ENCODE measurements around the gene GDF15. TPM values are rescaled to one million over a fixed set of nuclear protein-coding genes. Genes with fewer than 3 reads are reported as not detected.
"Not testable (repeated sequence)": the region's sequence is repeated elsewhere in the genome, so short reads cannot be mapped to it uniquely, and the experiment has no call there.

GDF15 gene
- total RNA-seq, 6 experiments from 2014 or later = 0.88 to 160 (median 57.5) TPM

DNA sequence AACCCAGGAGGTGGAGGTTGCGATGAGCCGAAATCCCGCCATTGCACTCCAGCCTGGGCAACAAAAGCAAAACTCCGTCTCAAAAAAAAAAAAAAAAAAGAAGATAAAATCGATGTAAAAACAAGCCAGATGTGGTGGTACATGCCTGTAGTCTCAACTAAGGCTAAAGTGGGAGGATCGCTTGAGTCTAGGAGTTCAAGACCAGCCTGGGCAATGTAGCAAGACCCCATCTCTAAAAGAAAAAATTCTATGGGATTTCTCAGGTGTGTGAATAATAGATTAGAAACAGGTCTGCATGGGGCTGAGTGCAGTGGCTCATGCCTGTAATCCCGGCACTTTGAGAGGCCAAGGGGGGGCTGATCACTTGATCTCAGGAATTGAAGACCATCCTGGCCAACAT is 34.4 kb upstream of the GDF15 start:
- intact Hi-C loops (cut with DNase I) = loop anchor here in 1 of 2 donors (5.0 kb wide), 1 partner anchor 61 kb away; no protein-coding TSS in a partner anchor

GRCh38 chr19:18353378-18354005 is 32.5 kb upstream of the GDF15 start:
- WGBS (ENCODE audit: insufficient coverage, low coverage, low lambda C conversion rate, missing lambda C conversion rate) = 88% methylated on average over 7 of the region's 8 CpGs
- peaks cover 0 to 40% (median 12%) of the 10 kb centered on the region in 4 donors for H3K36me3 ChIP-seq
- no peak overlapping the region for H3K4me3 ChIP-seq
- ATAC-seq (no peak), DNase-seq (no peak)
- TF ChIP-seq POLR2A (IDR thresholded peaks at IDR 0.05) (no peak), CTCF (IDR thresholded peaks at IDR 0.05) (no peak)
- H3K27ac ChIP-seq = no peak overlapping the region
- H3K9me3 ChIP-seq = no peaks in the 10 kb centered on the region
- peaks cover 0 to 18% (median 5%) of the 10 kb centered on the region in 4 donors for H3K4me1 ChIP-seq
- no peaks in the 10 kb centered on the region for H3K27me3 ChIP-seq
- intact Hi-C loops (cut with DNase I) = loop anchor here in 1 of 2 donors (5.0 kb wide), 1 partner anchor 59 kb away; no protein-coding TSS in a partner anchor

More for the DNA sequence above, 34.4 kb upstream of the GDF15 start:
- Histone ChIP-seq H3K27ac (no peak overlapping the region), H3K4me3 (no peak overlapping the region), H3K27me3 (no peaks in the 10 kb centered on the region), H3K9me3 (no peaks in the 10 kb centered on the region), H3K4me1 (peaks cover 0 to 3% (median 0%) of the 10 kb centered on the region in 4 donors), H3K36me3 (peaks cover 0 to 25% (median 7%) of the 10 kb centered on the region in 4 donors)
- TF ChIP-seq POLR2A (IDR thresholded peaks at IDR 0.05) = no peak
- TF ChIP-seq CTCF (IDR thresholded peaks at IDR 0.05) = no peak
- ATAC-seq (no peak), DNase-seq (no peak)
- WGBS (ENCODE audit: insufficient coverage, low coverage, low lambda C conversion rate, missing lambda C conversion rate) = 90% methylated on average over 6 of the region's 7 CpGs

DNA sequence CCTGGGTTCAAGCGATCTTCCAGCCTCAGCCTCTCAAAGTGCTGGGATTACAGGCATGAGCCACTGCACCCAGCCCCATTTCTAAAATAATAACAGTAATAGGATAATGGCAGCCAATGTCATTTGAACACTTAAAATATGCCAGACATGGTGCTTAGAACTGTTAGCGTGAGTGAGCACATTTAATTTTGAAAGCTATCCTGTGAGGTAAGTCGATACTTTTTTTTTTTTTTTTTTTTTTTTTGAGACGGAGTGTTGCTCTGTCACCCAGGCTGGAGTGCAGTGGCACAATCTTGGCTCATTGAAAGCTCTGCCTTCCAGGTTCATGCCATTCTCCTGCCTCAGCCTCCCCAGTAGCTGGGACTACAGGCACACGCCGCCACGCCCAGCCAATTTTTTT is 31.2 kb upstream of the GDF15 start:
- WGBS (ENCODE audit: insufficient coverage, low coverage, low lambda C conversion rate, missing lambda C conversion rate) = 95% methylated on average over 3 of the region's 7 CpGs
- not testable (repeated sequence) for DNase-seq, H3K27ac ChIP-seq, ATAC-seq, H3K4me3 ChIP-seq, H3K27me3 ChIP-seq, H3K9me3 ChIP-seq
- peaks cover 0 to 47% (median 16%) of the 10 kb centered on the region in 4 donors for H3K36me3 ChIP-seq
- intact Hi-C loops (cut with DNase I) = loop anchor here in 1 of 2 donors (5.0 kb wide), 1 partner anchor 58 kb away; no protein-coding TSS in a partner anchor
- peaks cover 0 to 18% (median 5%) of the 10 kb centered on the region in 4 donors for H3K4me1 ChIP-seq

DNA sequence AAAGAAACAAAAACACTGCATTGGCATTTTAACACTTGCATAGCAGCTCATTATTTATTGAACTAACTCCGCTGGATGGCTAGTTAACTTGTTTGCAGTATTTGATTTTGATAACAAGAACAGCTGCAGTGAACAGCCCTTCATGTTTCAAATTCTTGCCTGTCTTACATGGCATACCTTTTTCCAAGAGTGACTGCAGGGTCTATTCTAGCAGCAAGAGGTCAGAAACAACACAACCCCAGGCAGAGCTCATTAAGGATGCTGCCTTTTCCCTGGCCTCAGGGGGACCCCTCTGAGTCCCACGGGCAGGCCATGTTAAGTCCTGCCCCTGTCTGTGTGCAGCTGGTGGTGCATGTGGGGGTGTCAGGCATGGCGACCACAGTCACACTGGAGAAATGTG is 28.9 kb upstream of the GDF15 start:
- H3K27ac ChIP-seq = peak overlapping the region in 2 of 3 donors; percentile 14 to 47
- no peaks in the 10 kb centered on the region for H3K27me3 ChIP-seq
- no peak for DNase-seq
- intact Hi-C loops (cut with DNase I) = no loop called here
- H3K36me3 ChIP-seq = peaks cover 0 to 65% (median 19%) of the 10 kb centered on the region in 4 donors
- no peak for TF ChIP-seq POLR2A (IDR thresholded peaks at IDR 0.05)
- TF ChIP-seq CTCF (IDR thresholded peaks at IDR 0.05) = no peak
- peak in 2 of 4 donors; percentile 10 to 14 for ATAC-seq
- no peak overlapping the region for H3K4me3 ChIP-seq
- 75% methylated on average over 1 of the region's 3 CpGs for WGBS (ENCODE audit: insufficient coverage, low coverage, low lambda C conversion rate, missing lambda C conversion rate)
- H3K4me1 ChIP-seq = peaks cover 0 to 18% (median 5%) of the 10 kb centered on the region in 4 donors
- H3K9me3 ChIP-seq = no peaks in the 10 kb centered on the region

- no peak overlapping the region for H3K27ac ChIP-seq
- DNase-seq (no peak), ATAC-seq (no peak)
- no peaks in the 10 kb centered on the region for H3K27me3 ChIP-seq
- no peak for TF ChIP-seq CTCF (IDR thresholded peaks at IDR 0.05)
- no peak for TF ChIP-seq POLR2A (IDR thresholded peaks at IDR 0.05)
- no peak overlapping the region for H3K4me3 ChIP-seq
- WGBS (ENCODE audit: insufficient coverage, low coverage, low lambda C conversion rate, missing lambda C conversion rate) = 94% methylated on average over 8 of the region's 8 CpGs
- H3K9me3 ChIP-seq = no peaks in the 10 kb centered on the region
- H3K36me3 ChIP-seq = peaks cover 0 to 48% (median 16%) of the 10 kb centered on the region in 4 donors
- intact Hi-C loops (cut with DNase I) = no loop called here
- peaks cover 0 to 32% (median 10%) of the 10 kb centered on the region in 4 donors for H3K4me1 ChIP-seq
Measured at GRCh38 chr19:18361646-18362045, 24.3 kb upstream of the GDF15 start.
